Panc1 (cell line): Measurements from ENCODE around the gene HDLBP. TPM values are rescaled to one million over a fixed set of nuclear protein-coding genes. Genes with fewer than 3 reads are reported as not detected.

Experiments used
- ATAC-seq: fragments of 200-7000 bp; cut with Tn5 transposase; 2 replicates; pipeline ENCODE4 v1.9.1; 2020; ENCODE audit warnings: mild to moderate bottlenecking, moderate library complexity
- BruUV-seq: library from RNA; stranded (reverse); fragments of 400-500 nt; replicated peaks from 2 replicates; lab custom pipeline; 2021; lab: Mats Ljungman, UMichigan
- CTCF ChIA-PET: fragments of 300-600 bp; sonication (Branson Sonifier 250); formaldehyde crosslinking; loops from one replicate; lab custom pipeline; 2022; ENCODE audit warnings: antibody characterized with exemption; lab: Charles Lee
- POLR2A ChIA-PET: fragments of 300-600 bp; sonication (Branson Sonifier 250); formaldehyde crosslinking; loops from one replicate; lab custom pipeline; 2022; ENCODE audit warnings: antibody characterized with exemption; lab: Charles Lee
- DNase-seq: peaks from one replicate; pipeline ENCODE4 v3.0.0-alpha.2; 2010; ENCODE audit warnings: low read depth, low spot score
- H3K27ac ChIP-seq: 2 replicates; pipeline ENCODE4 v1.5.1; 2011; ENCODE audit warnings: mild to moderate bottlenecking, low read length, inconsistent platforms
- H3K27me3 ChIP-seq: fragments of 200-500 bp; sonication (Bioruptor generic); 2 replicates; pipeline ENCODE4 v1.6.0; 2014; ENCODE audit warnings: low read length, inconsistent platforms; ENCODE audit not compliant: control insufficient read depth, insufficient read depth
- H3K36me3 ChIP-seq: fragments of 200-500 bp; sonication (Bioruptor generic); 2 replicates; pipeline ENCODE4 v1.5.1; 2014; ENCODE audit warnings: inconsistent platforms, mild to moderate bottlenecking, low read length, moderate library complexity; ENCODE audit not compliant: control insufficient read depth, insufficient read depth
- H3K4me1 ChIP-seq: 2 replicates; pipeline ENCODE4 v1.5.1; 2011; ENCODE audit warnings: inconsistent platforms, mild to moderate bottlenecking, low read length, moderate library complexity; ENCODE audit not compliant: control insufficient read depth, insufficient read depth
- H3K4me3 ChIP-seq, 2 experiments: 2 replicates each; pipeline ENCODE4 v1.5.1; 2011 to 2012; ENCODE audit warnings: low read depth in 2 of 2, low read length in 2 of 2, mild to moderate bottlenecking in 2 of 2, inconsistent platforms in 1 of 2, moderate library complexity in 1 of 2
- H3K9me3 ChIP-seq: fragments of 200-500 bp; sonication (Bioruptor generic); 2 replicates; pipeline ENCODE4 v1.5.1; 2014; ENCODE audit warnings: low read depth, mild to moderate bottlenecking, inconsistent platforms, low read length, moderate library complexity; ENCODE audit not compliant: control insufficient read depth, insufficient read depth
- POLR2AphosphoS5 ChIP-seq: IDR thresholded peaks from 2 replicates; pipeline ENCODE4 v1.6.1; 2012; ENCODE audit warnings: mild to moderate bottlenecking, low read depth, low read length, moderate library complexity
- SIN3A ChIP-seq: IDR thresholded peaks from 2 replicates; pipeline ENCODE4 v1.6.1; 2012; ENCODE audit warnings: low read depth, mild to moderate bottlenecking, low read length, moderate library complexity, borderline replicate concordance; ENCODE audit not compliant: insufficient read depth
- TCF7L2 ChIP-seq: IDR thresholded peaks from 2 replicates; pipeline ENCODE4 v1.6.1; 2011; ENCODE audit warnings: mild to moderate bottlenecking, low read depth, low read length, inconsistent platforms
- in situ Hi-C: cut with HindIII; loops from 2 replicates; pipeline ENCODE4 v1.10.0; 2016; ENCODE audit warnings: low sequenced_read_pairs, low pct_unique_long_range_greater_than_20kb
- intact Hi-C: fragments of 100-400 bp; cut with micrococcal nuclease; formaldehyde crosslinking; loops from one replicate; pipeline ENCODE4 v1.10.0; 2022; ENCODE audit not compliant: unreplicated experiment
- total RNA-seq: library from RNA; stranded (reverse); gene quantifications from one replicate; pipeline ENCODE4 v1.2.1, GENCODE V29; 2021; ENCODE audit not compliant: unreplicated experiment
- TF ChIP-seq, protein P1 (sequence below): fragments of 450-650 bp; IDR thresholded peaks from 2 replicates; pipeline ENCODE4 v1.5.1; 2017; ENCODE audit warnings: mild to moderate bottlenecking
- TF ChIP-seq, protein P2 (sequence below), 2 experiments: IDR thresholded peaks; 2 replicates each; pipeline ENCODE4 v1.6.1; 2011 to 2012; ENCODE audit warnings: low read depth in 2 of 2, control low read depth in 1 of 2, low read length in 1 of 2, mild to moderate bottlenecking in 1 of 2, moderate library complexity in 1 of 2; ENCODE audit not compliant: insufficient read depth in 1 of 2

The HDLBP gene
- total RNA-seq, 1 experiment from 2014 or later: 656 TPM

DNA sequence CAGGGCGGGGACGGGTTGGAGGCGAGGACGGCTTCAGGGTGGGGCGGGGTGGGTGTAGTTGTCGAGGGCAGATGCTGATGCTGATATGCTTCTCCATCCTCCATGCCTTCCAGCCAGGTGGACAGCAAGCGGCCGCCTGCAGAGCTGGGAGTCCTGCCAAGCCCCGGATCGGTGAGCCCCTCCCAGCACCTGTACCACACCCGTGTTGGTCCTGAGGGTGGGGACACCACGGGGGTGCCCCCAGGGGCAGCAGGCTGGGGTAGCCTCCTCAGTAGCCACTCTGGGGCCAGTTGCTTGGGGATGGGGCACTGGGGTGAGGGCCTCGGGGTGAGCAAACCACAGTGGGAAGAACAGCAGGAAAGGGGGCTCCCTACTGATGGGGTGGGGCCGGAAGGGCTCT is 124.4 kb downstream of the HDLBP start:
- BruUV-seq: no TSS peak
- TF ChIP-seq, protein P1, sequence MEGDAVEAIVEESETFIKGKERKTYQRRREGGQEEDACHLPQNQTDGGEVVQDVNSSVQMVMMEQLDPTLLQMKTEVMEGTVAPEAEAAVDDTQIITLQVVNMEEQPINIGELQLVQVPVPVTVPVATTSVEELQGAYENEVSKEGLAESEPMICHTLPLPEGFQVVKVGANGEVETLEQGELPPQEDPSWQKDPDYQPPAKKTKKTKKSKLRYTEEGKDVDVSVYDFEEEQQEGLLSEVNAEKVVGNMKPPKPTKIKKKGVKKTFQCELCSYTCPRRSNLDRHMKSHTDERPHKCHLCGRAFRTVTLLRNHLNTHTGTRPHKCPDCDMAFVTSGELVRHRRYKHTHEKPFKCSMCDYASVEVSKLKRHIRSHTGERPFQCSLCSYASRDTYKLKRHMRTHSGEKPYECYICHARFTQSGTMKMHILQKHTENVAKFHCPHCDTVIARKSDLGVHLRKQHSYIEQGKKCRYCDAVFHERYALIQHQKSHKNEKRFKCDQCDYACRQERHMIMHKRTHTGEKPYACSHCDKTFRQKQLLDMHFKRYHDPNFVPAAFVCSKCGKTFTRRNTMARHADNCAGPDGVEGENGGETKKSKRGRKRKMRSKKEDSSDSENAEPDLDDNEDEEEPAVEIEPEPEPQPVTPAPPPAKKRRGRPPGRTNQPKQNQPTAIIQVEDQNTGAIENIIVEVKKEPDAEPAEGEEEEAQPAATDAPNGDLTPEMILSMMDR: no peak
- TF ChIP-seq, protein P2, sequence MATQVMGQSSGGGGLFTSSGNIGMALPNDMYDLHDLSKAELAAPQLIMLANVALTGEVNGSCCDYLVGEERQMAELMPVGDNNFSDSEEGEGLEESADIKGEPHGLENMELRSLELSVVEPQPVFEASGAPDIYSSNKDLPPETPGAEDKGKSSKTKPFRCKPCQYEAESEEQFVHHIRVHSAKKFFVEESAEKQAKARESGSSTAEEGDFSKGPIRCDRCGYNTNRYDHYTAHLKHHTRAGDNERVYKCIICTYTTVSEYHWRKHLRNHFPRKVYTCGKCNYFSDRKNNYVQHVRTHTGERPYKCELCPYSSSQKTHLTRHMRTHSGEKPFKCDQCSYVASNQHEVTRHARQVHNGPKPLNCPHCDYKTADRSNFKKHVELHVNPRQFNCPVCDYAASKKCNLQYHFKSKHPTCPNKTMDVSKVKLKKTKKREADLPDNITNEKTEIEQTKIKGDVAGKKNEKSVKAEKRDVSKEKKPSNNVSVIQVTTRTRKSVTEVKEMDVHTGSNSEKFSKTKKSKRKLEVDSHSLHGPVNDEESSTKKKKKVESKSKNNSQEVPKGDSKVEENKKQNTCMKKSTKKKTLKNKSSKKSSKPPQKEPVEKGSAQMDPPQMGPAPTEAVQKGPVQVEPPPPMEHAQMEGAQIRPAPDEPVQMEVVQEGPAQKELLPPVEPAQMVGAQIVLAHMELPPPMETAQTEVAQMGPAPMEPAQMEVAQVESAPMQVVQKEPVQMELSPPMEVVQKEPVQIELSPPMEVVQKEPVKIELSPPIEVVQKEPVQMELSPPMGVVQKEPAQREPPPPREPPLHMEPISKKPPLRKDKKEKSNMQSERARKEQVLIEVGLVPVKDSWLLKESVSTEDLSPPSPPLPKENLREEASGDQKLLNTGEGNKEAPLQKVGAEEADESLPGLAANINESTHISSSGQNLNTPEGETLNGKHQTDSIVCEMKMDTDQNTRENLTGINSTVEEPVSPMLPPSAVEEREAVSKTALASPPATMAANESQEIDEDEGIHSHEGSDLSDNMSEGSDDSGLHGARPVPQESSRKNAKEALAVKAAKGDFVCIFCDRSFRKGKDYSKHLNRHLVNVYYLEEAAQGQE (IDR thresholded peaks at IDR 0.05; ENCODE audit: insufficient read depth in 1 of 2, low read depth in 2 of 2, low read length in 1 of 2): no peak
- TF ChIP-seq TCF7L2 (no peak), SIN3A (no peak), POLR2AphosphoS5 (no peak)
- H3K36me3 ChIP-seq: no peaks in the 10 kb centered on the region
- H3K27ac ChIP-seq: no peak overlapping the region
- no peak overlapping the region for H3K4me3 ChIP-seq
- H3K27me3 ChIP-seq: no peaks in the 10 kb centered on the region
- no peaks in the 10 kb centered on the region for H3K9me3 ChIP-seq
- intact Hi-C loops (no loop called here), in situ Hi-C loops (no loop called here)
- ATAC-seq: no peak
- no peaks in the 10 kb centered on the region; the same call in 1 of the 2 replicates for H3K4me1 ChIP-seq
- ChIA-PET POLR2A (no interaction called here), CTCF (no interaction called here)
- no peak for DNase-seq

DNA sequence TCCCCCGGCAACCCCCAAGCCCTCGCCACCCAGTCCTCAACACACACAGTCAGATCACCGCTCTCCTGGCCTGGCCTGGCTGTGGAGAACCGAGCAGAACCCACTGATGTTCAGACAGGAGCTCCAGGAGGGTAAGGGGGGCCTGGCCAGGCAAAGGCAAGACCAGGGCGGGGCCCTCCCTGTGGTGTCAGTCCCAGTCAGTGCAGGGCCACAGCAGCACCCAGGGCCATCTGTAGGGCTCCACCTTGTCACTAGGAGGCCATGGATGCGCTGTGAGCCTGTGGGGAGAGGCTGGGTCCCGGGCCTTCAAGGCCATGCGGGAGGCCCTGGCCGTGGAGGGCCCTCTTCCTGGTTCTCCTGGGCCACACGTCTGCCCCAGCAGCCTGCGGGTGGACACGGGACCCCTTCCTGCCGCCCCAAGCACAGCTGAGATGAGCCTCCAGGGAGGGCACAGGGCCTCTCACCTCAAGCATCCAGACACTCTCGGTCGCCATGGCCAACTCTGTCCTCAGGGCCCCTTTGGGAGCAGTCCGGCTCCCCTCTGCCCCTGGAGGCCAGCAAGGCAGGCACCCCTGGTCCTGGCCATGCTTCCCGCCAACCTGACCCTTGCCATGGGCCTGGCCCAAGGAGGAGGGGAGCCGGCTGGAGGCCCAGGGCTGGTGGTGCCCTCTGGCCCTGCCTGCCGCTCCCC is 125.0 kb downstream of the HDLBP start:
- intact Hi-C loops (no loop called here), in situ Hi-C loops (no loop called here)
- no peak overlapping the region for H3K27ac ChIP-seq
- DNase-seq: no peak
- POLR2A ChIA-PET: no interaction called here
- TF ChIP-seq, protein P1: no peak
- TF ChIP-seq SIN3A: no peak
- TF ChIP-seq, protein P2 (IDR thresholded peaks at IDR 0.05; ENCODE audit: insufficient read depth in 1 of 2, low read depth in 2 of 2, low read length in 1 of 2): no peak
- no peak for TF ChIP-seq TCF7L2
- TF ChIP-seq POLR2AphosphoS5: no peak
- ATAC-seq: peak; percentile 74
- H3K4me1 ChIP-seq: no peaks in the 10 kb centered on the region; the same call in 1 of the 2 replicates
- no peaks in the 10 kb centered on the region for H3K36me3 ChIP-seq
- H3K4me3 ChIP-seq: no peak overlapping the region
- no TSS peak for BruUV-seq
- no peaks in the 10 kb centered on the region for H3K27me3 ChIP-seq
- H3K9me3 ChIP-seq: no peaks in the 10 kb centered on the region
- CTCF ChIA-PET: no interaction called here
